Neural cell (in vitro differentiated cells): ENCODE measurements around the gene LNX1.
"Not testable (repeated sequence)": the region's sequence is repeated elsewhere in the genome, so short reads cannot be mapped to it uniquely, and the experiment has no call there.

Experiments
- EZH2 ChIP-seq: fragments of 200-600, 300-800 bp; shearing (Covaris generic), sonication (generic); IDR thresholded peaks from 2 replicates; pipeline ENCODE4 v1.6.1; 2014; ENCODE audit warnings: antibody characterized with exemption, low read length, borderline replicate concordance, mild to moderate bottlenecking; ENCODE audit not compliant: insufficient read depth, poor library complexity, severe bottlenecking
- MXI1 ChIP-seq: fragments of 450-650 bp; conservative IDR thresholded peaks from 2 replicates; pipeline ENCODE4 v1.6.1; 2014; ENCODE audit warnings: antibody characterized with exemption, mild to moderate bottlenecking; ENCODE audit not compliant: poor library complexity, severe bottlenecking
- POLR2AphosphoS5 ChIP-seq: IDR thresholded peaks from 2 replicates; pipeline ENCODE4 v1.6.1; 2012
- RAD21 ChIP-seq: fragments of 450-650 bp; conservative IDR thresholded peaks from 2 replicates; pipeline ENCODE4 v1.6.1; 2014; ENCODE audit warnings: antibody characterized with exemption, mild to moderate bottlenecking, moderate library complexity
- TAF1 ChIP-seq: IDR thresholded peaks from 2 replicates; pipeline ENCODE4 v1.6.1; 2012; ENCODE audit warnings: low read depth
- TF ChIP-seq, protein P1 (sequence below): fragments of 450-650 bp; IDR thresholded peaks from 2 replicates; pipeline ENCODE4 v1.5.1; 2014; ENCODE audit warnings: antibody characterized with exemption, mild to moderate bottlenecking, moderate library complexity; ENCODE audit not compliant: poor library complexity, severe bottlenecking
- TF ChIP-seq, protein P2 (sequence below): IDR thresholded peaks from 2 replicates; pipeline ENCODE4 v1.6.1; 2012; ENCODE audit warnings: borderline replicate concordance

DNA sequence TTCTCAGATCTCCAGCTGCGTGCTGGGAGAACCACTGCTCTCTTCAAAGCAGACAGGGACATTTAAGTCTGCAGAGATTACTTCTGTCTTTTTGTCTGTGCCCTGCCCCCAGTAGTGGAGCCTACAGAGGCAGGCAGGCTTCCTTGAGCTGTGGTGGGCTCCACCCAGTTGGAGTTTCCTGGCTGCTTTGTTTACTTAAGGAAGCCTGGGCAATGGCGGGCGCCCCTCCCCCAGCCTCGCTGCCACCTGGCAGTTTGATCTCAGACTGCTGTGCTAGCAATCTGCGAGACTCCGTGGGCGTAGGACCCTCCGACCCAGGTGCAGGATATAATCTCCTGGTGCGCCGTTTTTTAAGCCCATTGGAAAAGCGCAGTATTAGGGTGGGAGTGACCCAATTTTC is 181.8 kb downstream of the LNX1 start:
- TF ChIP-seq, protein P1, sequence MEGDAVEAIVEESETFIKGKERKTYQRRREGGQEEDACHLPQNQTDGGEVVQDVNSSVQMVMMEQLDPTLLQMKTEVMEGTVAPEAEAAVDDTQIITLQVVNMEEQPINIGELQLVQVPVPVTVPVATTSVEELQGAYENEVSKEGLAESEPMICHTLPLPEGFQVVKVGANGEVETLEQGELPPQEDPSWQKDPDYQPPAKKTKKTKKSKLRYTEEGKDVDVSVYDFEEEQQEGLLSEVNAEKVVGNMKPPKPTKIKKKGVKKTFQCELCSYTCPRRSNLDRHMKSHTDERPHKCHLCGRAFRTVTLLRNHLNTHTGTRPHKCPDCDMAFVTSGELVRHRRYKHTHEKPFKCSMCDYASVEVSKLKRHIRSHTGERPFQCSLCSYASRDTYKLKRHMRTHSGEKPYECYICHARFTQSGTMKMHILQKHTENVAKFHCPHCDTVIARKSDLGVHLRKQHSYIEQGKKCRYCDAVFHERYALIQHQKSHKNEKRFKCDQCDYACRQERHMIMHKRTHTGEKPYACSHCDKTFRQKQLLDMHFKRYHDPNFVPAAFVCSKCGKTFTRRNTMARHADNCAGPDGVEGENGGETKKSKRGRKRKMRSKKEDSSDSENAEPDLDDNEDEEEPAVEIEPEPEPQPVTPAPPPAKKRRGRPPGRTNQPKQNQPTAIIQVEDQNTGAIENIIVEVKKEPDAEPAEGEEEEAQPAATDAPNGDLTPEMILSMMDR = not testable (repeated sequence)
- not testable (repeated sequence) for TF ChIP-seq EZH2, MXI1, POLR2AphosphoS5, RAD21, TAF1
- TF ChIP-seq, protein P2, sequence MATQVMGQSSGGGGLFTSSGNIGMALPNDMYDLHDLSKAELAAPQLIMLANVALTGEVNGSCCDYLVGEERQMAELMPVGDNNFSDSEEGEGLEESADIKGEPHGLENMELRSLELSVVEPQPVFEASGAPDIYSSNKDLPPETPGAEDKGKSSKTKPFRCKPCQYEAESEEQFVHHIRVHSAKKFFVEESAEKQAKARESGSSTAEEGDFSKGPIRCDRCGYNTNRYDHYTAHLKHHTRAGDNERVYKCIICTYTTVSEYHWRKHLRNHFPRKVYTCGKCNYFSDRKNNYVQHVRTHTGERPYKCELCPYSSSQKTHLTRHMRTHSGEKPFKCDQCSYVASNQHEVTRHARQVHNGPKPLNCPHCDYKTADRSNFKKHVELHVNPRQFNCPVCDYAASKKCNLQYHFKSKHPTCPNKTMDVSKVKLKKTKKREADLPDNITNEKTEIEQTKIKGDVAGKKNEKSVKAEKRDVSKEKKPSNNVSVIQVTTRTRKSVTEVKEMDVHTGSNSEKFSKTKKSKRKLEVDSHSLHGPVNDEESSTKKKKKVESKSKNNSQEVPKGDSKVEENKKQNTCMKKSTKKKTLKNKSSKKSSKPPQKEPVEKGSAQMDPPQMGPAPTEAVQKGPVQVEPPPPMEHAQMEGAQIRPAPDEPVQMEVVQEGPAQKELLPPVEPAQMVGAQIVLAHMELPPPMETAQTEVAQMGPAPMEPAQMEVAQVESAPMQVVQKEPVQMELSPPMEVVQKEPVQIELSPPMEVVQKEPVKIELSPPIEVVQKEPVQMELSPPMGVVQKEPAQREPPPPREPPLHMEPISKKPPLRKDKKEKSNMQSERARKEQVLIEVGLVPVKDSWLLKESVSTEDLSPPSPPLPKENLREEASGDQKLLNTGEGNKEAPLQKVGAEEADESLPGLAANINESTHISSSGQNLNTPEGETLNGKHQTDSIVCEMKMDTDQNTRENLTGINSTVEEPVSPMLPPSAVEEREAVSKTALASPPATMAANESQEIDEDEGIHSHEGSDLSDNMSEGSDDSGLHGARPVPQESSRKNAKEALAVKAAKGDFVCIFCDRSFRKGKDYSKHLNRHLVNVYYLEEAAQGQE = not testable (repeated sequence)
